Transverse colon (tissue), 4 donors: ENCODE results near the gene PMAIP1.

Experiments
- POLR2A ChIP-seq: fragments of 450-650 bp; IDR thresholded peaks from one replicate; pipeline ENCODE4 v1.6.1; 2016; ENCODE audit warnings: antibody characterized with exemption, mild to moderate bottlenecking, moderate library complexity
- POLR2AphosphoS5 ChIP-seq, 3 donors: sonication (generic); formaldehyde crosslinking; IDR thresholded peaks; one replicate each; pipeline ENCODE4 v1.6.1; 2016; ENCODE audit warnings: antibody characterized with exemption in 3 of 3
- TF ChIP-seq, protein P1 (sequence below), 5 experiments: fragments of 200-600 bp in 3 of 5; fragments of 450-650 bp in 2 of 5; sonication (generic) in 3 of 5; IDR thresholded peaks; 1 replicate in 2 of 5; 2 replicates in 3 of 5; pipeline ENCODE4 v1.5.1; 2016 to 2017; ENCODE audit warnings: antibody characterized with exemption in 5 of 5, inconsistent platforms in 3 of 5, mild to moderate bottlenecking in 2 of 5, moderate library complexity in 1 of 5

- TF ChIP-seq POLR2A (no peak), POLR2AphosphoS5 (IDR thresholded peaks at IDR 0.05) (no peak)
- TF ChIP-seq, protein P1, sequence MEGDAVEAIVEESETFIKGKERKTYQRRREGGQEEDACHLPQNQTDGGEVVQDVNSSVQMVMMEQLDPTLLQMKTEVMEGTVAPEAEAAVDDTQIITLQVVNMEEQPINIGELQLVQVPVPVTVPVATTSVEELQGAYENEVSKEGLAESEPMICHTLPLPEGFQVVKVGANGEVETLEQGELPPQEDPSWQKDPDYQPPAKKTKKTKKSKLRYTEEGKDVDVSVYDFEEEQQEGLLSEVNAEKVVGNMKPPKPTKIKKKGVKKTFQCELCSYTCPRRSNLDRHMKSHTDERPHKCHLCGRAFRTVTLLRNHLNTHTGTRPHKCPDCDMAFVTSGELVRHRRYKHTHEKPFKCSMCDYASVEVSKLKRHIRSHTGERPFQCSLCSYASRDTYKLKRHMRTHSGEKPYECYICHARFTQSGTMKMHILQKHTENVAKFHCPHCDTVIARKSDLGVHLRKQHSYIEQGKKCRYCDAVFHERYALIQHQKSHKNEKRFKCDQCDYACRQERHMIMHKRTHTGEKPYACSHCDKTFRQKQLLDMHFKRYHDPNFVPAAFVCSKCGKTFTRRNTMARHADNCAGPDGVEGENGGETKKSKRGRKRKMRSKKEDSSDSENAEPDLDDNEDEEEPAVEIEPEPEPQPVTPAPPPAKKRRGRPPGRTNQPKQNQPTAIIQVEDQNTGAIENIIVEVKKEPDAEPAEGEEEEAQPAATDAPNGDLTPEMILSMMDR (IDR thresholded peaks at IDR 0.05) = no peak
Measured at GRCh38 chr18:59915606-59916005, 15.8 kb downstream of the PMAIP1 start.
